Left colon (tissue), 2 donors: ENCODE measurements around the gene IQCF2. TPM values are rescaled to one million over a fixed set of nuclear protein-coding genes. Genes with fewer than 3 reads are reported as not detected.
"Not testable (repeated sequence)": the region's sequence is repeated elsewhere in the genome, so short reads cannot be mapped to it uniquely, and the experiment has no call there.

ENCODE experiments used
- ATAC-seq: fragments of 200-7000 bp; cut with Tn5 transposase; one replicate; pipeline ENCODE4 v1.9.1; 2020; ENCODE audit warnings: mild to moderate bottlenecking, moderate library complexity
- DNase-seq, 2 donors: peaks; one replicate each; pipeline ENCODE4 v3.0.0-alpha.2; 2020
- intact Hi-C, 2 donors: fragments of 100-400 bp; cut with DNase I in 1 of 2; cut with micrococcal nuclease in 1 of 2; formaldehyde crosslinking; loops; one replicate each; pipeline versions ENCODE4 v1.11.2 to v1.14.0; 2022; cut with DNase I, micrococcal nuclease
- total RNA-seq, 2 donors: library from RNA; stranded (reverse); fragmentation: NEBNext Ultra II Directional; extraction: Animal tissue kit (Norgen Biotek cat#: 25700); gene quantifications; one replicate each; pipeline ENCODE4 v1.2.1, GENCODE V29; 2021
- donor health status: DM: no; HTN: no; CAD: no.
- donor health status: DM: yes; HTN: yes; CAD: no.

Gene IQCF2
- total RNA-seq, 2 donors from 2014 or later: not detected

DNA sequence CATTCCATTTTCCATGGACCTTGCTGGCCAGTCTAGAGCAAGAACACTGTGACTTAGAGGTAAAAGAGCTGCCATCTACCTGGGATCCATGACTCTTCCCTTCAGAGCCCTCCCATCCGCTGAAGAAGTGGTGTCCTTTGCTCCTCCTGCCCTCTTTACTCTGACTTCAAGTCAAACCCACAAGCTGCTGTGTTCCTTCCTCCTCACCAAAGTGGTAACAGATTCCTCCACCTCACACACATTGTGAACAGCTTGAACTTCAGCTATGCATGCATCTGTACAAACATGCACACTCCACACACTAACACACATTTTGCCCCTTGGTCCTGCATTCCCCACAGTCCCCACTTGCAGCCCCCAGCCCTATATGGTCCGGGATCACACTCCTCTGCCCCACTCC, 13.0 kb downstream of the IQCF2 start:
- ATAC-seq (no peak), DNase-seq (no peak)
- intact Hi-C loops: no loop called here

DNA sequence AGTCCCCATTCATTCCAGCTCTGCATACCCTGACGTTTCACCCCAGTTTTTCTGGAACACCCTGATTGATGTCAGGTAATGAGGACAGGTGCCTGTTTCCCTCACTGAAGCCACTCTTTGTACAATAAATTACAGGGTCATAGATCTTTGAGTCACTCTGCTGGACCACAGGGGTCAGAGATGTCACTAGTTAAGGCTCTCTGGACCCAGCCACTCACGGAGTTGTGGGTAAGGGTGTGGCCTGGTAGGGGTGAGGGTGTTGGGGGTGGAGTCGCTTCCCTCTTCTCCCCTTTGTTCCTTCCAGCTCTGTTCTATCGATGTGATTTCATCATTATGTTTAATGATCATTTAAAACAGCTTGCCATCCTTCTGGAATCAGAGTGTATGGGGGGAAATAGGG, 13.5 kb downstream of the IQCF2 start:
- DNase-seq (no peak), ATAC-seq (no peak)
- intact Hi-C loops: no loop called here

DNA sequence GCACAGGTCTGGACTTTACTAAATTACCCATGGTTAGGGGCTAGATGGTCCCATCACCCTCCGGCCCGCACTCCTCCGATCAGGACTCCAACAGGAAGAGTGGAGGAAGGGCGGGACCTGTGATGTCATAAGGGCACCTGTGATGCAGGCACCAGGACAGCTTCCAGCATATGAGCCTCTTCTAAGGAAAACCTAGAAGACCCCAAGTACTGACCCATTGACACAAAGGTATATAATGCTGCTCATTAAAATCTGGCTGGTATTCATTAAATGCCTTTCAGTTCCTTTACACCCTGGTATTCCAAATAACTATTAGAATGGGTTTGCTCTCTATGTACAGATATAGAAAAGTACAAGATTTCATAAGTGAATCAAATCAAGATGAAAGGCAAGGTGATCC, 14.1 kb downstream of the IQCF2 start, which contains the start of gene IQCF5:
Gene IQCF5 (minus strand): TSS at position 101 of the 400 bp plus-strand sequence. CDS start 70 bp downstream, at position 31.
- intact Hi-C loops: no loop called here
- ATAC-seq (no peak), DNase-seq (no peak)

DNA sequence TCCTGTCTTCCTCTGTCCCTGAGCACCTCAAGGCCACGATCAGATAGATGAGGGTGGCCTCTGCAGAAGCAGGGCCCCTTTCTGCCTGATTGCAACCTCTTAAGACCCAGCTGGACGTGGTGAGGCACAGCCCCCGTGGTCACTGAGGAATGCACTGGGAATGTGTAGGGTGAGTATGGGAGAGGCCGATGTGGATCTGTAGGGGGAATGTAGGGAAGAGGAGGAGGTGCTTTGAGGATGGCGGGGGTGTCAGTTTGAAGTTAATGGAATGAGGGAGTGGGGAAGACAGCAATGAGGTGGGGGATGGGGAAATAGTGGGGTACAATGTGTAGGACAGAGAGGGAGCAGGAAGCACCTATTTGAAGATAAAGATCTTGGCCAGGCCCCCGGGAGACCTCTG, 14.8 kb downstream of the IQCF2 start:
- intact Hi-C loops: no loop called here
- no peak for ATAC-seq
- DNase-seq: no peak

DNA sequence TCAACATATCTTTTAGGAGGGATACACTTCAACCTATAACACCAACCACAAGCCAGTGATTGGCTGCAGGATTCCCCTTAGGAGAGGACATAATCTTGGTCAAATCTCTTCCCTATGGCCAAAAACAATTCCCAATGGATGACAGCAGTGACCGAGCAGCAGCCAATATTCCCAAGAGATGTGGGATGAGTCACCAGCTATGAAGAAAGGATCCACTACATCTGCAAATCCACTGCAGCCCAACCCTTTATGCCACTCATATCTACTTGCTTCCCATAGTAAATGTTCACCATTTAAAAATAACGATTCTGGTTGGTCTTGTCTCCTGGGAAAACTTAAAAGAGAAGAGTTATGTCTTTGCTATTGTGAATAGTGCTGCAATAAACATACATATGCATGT, 18.5 kb downstream of the IQCF2 start:
- ATAC-seq (no peak), DNase-seq (no peak)
- intact Hi-C loops: no loop called here

DNA sequence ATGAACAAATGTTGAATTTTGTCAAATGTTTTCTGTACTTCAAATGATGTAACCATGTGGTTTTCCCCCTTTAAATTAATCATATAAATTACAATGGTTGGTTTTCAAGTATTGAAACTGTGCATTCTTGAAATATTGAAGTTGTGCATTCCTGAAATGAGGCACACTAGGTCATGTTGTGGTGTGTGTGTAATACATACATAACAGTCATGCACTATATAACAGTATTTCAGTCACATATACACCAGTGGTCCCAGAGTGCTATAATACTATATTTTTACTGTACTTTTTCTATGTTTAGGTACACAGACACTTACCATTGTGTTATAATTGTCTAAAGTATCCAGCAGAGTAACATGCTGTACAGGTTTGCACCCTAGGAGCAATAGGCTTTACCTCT, 25.0 kb downstream of the IQCF2 start:
- intact Hi-C loops: no loop called here
- DNase-seq (no peak), ATAC-seq (no peak)

DNA sequence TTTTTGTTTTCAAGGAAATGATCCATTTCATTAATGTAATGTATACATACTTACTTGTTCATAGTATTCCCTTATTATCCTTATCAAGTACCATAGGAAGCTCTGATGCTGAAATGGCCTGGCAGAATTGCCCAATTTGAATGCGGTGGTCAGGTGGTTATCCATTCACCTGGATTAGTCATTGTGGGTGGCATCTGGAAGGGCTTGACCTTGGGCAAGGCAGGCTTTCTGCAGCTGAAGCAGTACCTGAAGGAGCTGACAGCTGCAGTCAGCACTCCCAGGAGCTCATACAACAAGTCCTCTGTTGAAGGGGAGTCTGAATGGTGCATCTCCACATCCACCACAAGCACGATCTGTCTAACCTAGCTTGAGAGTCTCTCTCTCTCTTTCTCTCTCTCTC, 26.2 kb downstream of the IQCF2 start:
- intact Hi-C loops: no loop called here
- no peak for ATAC-seq

DNA sequence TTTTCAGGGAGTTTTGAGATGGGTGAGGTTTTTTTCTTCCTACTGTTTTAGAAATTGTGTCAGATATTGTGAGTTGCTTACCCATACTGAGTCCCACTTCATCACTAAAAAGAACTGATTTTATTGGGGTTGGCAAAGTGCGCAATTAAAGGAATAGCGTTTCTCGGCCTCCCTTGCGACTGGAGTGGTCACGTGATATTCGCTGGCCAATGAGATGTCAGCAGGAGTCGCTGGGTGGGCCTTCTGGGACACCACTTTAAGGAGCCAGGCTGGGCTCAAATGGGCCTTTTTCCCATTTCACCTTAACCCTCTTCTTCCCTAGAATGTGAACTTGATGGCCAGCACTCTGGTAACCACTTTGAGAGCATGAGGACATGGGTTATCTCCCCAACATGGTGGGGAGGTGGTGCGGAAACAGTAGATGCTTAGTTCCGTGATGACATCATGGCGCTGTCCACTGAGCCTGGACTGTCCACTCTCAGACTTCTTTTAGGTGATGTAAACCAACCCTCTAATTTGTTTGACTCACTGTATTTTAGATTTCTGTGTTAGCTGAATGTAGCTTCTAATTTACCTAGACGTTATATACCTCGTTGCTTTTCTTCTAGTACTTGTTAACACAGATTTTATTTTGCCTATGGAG, 27.2 kb downstream of the IQCF2 start:
- DNase-seq (no peak), ATAC-seq (no peak)
- intact Hi-C loops: no loop called here

More for the DNA sequence above, 26.2 kb downstream of the IQCF2 start:
- DNase-seq: no peak

DNA sequence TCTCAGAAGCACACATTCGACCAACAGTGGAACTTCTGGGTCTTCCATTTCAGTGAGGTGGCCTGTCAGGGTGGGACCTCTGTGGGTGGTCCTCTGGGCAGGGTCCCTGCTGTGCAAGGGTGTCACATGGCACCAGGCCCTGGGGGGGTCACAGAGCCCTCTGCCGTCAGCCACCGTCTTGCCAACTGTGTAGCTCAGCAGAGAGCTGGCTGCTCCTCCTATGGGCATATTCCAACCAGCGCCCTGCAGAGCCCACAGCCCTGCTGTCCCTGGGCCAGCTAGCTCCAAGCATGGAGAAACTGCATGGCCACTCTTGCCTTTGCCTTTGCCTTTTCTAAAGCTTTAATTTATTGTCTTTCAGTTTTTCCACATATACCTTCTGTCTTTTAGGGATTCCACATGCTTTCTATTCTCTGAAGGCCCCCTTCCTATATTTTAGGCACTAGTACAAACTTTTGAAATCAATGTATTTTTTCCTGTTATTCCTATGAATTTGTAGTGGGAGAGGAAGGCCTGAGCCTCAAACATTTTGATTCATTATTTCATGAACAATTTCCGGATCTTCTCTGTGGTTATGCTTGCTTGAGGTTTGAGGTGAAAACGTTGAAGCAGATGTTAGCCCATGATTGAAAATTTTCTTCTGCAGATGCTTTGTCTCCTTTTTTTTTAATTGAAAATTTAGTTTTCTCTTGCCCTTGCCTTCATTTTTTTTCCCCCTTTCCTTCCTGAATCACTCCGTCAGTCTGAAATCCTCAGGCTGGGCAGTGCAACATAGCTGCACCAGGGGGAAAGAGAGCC, 30.0 kb downstream of the IQCF2 start:
- ATAC-seq (no peak), DNase-seq (no peak)
- intact Hi-C loops: no loop called here

DNA sequence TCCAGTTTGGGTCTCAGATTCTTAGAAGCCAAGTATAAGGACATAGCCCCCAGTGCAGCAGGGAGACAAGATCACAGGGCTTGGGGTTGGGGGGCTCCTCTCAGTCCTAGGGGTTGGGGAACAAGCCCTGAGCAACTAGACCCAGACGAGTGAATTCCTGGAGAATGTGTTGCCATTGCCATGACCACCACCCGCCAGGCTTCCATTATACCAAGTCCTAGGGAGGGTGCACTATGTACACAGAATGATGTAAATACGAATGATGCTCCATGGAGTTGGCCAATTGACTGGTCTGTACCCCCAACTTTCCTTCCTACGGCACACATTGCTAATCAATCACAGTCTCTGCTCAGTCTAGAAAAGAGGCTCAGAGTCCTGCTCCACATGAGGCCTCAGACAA, 33.0 kb downstream of the IQCF2 start:
- intact Hi-C loops: no loop called here
- DNase-seq (no peak), ATAC-seq (no peak)

DNA sequence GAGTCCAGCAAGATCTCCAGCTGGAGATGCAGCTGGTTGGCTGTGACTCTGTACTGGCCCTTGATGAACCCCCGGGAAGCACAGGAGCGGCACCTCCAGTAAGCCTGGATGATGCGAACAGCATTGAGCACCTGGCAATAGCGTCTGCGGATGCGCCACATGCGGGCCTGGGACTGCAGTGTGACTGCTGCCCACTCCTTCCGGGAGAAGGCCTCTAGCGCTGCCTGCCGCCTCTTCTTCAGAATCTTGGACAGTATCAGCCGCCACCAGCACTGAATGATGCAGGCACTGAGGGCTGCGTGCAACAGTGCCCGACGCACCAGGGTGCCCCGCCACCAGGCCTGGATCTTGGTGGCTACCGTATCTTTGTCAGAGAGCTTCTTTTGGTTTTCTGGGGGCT, 33.5 kb downstream of the IQCF2 start:
- ATAC-seq (no peak), DNase-seq (no peak)
- intact Hi-C loops: no loop called here

DNA sequence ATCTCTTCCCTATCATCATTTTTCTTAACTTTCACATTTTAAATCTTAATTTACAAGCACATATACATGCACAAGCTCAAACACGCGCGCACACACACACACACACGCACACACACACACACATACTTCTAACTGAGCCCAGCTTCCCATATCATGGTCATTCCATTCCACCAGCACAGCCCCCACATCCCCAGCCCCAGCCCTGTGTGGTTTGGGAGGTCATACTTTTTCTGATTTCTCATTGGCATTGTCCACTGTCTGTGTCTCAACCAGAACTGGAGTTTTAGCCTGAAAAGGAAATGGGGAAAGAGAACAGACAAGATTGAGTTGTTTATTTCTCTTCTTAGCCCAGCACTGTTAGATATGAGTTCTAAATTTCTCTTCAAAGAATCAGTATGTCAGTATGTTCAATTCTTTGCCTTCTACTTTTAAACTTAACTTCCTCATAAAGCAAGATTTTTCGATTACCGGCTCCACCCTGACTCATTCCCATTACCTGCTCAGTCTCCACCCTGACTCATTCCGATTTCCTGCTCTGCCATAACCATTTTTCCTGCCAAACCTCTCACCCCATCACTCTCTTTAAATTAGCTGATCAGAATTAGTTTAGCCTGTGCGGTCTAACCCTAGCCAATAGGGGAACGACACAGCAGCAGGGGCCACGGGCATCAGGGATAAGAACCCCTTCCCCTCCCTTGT, 35.3 kb downstream of the IQCF2 start:
- intact Hi-C loops: no loop called here
- DNase-seq (no peak), ATAC-seq (no peak)

DNA sequence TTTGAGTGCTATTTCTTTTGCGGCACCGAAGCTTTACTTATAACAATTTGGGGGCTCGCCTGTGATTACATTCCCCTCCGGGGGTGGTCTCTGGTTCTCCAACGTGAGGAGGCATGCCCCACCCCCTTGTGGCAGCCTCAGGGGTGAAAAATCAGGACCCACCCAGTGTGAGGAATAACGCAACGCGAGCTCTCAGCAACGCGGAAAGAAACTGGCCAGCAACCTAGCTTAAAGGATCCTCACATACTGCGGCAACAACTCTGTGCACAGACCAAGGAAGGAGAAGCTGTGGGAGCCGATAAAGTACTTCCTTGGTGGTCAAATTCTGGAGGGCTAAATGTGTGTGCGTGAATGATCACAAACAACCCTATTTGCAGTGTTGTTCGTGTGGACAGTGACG, 36.0 kb downstream of the IQCF2 start:
- intact Hi-C loops: no loop called here
- ATAC-seq: no peak
- no peak for DNase-seq

DNA sequence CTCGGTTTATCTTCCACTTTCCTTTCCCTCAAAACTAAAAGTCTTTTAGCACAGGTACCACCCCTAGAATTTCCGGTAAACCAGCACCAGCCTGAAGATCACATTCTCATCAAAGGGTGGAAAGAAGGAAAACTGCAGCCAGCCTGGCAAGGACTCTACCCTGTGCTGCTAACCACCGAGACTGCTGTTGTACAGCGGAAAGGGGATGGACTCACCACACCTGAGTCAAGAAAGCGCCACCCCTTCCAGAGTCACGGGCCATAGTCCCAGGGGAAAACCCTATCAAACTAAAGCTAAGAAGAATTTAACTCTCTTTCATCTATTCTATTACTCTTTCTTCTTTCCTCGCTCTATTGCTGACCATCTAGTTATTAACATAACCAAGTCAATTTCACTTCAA, 38.6 kb downstream of the IQCF2 start:
- ATAC-seq, DNase-seq, intact Hi-C loops: not testable (repeated sequence)

DNA sequence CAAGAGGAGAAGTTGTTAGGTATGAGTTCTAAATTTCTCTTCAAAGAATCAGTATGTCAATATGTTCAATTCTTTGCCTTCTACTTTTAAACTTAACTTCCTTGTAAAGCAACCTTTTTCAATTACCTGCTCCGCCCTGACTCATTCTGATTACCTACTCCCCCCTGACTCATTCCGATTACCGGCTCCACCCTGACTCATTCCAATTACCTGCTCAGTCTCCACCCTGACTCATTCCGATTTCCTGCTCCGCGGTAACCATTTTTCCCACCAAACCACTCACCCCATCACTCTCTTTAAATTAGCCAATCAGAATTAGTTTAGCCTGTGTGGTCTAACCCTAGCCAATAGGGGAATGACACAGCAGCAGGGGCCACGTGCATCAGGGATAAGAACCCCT, 40.9 kb downstream of the IQCF2 start:
- DNase-seq: peak; percentile 14 to 44
- peak; percentile 73 for ATAC-seq
- intact Hi-C loops: not testable (repeated sequence)

DNA sequence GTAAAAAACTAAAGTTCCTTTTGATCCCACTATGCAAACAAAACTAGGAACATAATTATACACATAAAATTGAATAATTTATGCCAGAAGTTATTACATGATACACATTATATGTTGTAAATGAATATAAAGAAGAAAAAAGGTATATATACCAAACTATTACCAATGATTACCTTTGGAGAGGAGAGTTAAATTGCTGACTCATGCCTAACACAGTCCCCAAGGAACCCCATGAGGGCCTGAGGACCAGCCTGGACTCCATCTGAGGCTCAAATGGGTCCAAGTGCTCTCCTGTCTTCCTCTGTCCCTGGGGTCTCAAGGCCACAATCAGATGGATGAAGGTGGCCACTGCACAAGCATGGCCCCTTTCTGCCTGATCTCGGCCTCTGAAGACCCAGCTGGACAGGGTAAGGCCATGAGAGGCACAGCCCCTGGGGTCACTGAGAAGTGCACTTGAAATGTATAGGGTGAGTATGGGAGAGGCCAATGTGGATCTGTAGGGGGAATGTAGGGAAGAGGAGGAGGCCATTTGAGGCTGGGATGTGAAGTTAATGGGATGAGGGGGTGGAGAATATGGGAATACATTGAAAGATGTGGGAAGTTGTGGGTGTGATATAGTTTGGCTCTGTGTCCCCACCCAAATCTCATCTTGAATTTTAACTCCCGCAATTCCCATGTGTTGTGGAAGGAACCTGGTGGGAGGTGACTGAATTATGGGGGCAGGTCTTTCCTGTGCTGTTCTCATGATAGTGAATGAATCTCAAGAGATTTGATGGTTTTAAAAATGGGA, 42.8 kb downstream of the IQCF2 start:
- DNase-seq (no peak), ATAC-seq (no peak)
- intact Hi-C loops: no loop called here

DNA sequence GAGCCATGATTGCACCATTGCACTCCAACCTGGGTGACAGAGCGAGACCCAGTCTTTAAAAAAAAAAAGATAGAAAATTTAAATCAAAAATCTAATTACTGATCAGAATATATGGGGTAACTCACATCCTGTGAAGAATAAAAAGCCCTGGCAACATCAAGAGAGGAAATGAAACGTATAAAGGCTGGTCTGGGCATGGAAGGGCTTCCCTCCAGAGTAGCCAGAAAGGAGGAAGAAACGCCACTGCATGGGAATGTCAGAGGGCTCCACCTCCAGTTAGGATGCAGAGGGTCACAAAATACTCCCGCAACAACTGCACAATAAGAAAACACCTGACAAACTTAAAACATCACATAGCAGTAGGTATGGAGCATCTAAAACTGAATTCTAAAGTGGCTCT, 46.6 kb downstream of the IQCF2 start:
- DNase-seq (no peak), ATAC-seq (no peak)
- intact Hi-C loops: no loop called here
